Mucosa of rectum (tissue), 2 donors: ENCODE data around the gene MARK2.

ENCODE experiments used
- H3K27ac ChIP-seq, 2 donors: one replicate each; pipeline ENCODE4 v1.7.0; 2013; ENCODE audit warnings: inconsistent platforms in 2 of 2, low read depth in 2 of 2, low read length in 2 of 2
- H3K27me3 ChIP-seq, 2 donors: one replicate each; pipeline ENCODE4 v1.7.0; 2013; ENCODE audit warnings: low read length in 2 of 2; ENCODE audit not compliant: control insufficient read depth in 2 of 2, insufficient read depth in 2 of 2
- H3K36me3 ChIP-seq, 2 donors: one replicate each; pipeline ENCODE4 v1.7.0; 2013; ENCODE audit warnings: low read length in 2 of 2; ENCODE audit not compliant: control insufficient read depth in 2 of 2, insufficient read depth in 2 of 2
- H3K4me1 ChIP-seq, 2 donors: one replicate each; pipeline ENCODE4 v1.7.0; 2013; ENCODE audit warnings: low read length in 2 of 2, mild to moderate bottlenecking in 1 of 2; ENCODE audit not compliant: control insufficient read depth in 2 of 2, insufficient read depth in 2 of 2
- H3K4me3 ChIP-seq, 2 donors: one replicate each; pipeline ENCODE4 v1.7.0; 2013; ENCODE audit warnings: low read length in 2 of 2
- H3K9ac ChIP-seq, 2 donors: one replicate each; pipeline ENCODE4 v1.7.0; 2013; ENCODE audit warnings: low read length in 2 of 2, low read depth in 1 of 2, mild to moderate bottlenecking in 1 of 2
- H3K9me3 ChIP-seq, 2 donors: one replicate each; pipeline ENCODE4 v1.7.0; 2013; ENCODE audit warnings: low read length in 2 of 2; ENCODE audit not compliant: control insufficient read depth in 2 of 2
- donor health status: healthy.
- donor health status: Normal muscosa, but diverticular disease.

The MARK2 gene

GRCh38 chr11:63937713-63938478 is 99.0 kb downstream of the MARK2 start:
- peak overlapping the region; percentile 4 to 69 for H3K27ac ChIP-seq
- no peaks in the 10 kb centered on the region for H3K9me3 ChIP-seq
- peak overlapping the region; percentile 47 to 84 for H3K4me3 ChIP-seq
- H3K9ac ChIP-seq = peak overlapping the region in 1 of 2 donors; percentile 62
- no peaks in the 10 kb centered on the region for H3K36me3 ChIP-seq
- no peaks in the 10 kb centered on the region for H3K27me3 ChIP-seq
- peaks cover 13 to 18% of the 10 kb centered on the region in 2 donors for H3K4me1 ChIP-seq

- Histone ChIP-seq H3K27me3 (no peaks in the 10 kb centered on the region), H3K4me3 (peak within 1 kb of the TSS; percentile 79 to 86), H3K36me3 (no peaks in the 10 kb centered on the region), H3K9me3 (no peaks in the 10 kb centered on the region), H3K4me1 (peaks cover 19 to 21% of the 10 kb centered on the region in 2 donors), H3K9ac (peak within 1 kb of the TSS; percentile 62 to 72), H3K27ac (peak within 1 kb of the TSS; percentile 65 to 69)
These were observed 99.8 kb downstream of the MARK2 start, which contains the start of gene NAA40 for GRCh38 chr11:63938479-63939396. Gene NAA40, plus strand, starts transcription at chr11:63939002. Its CDS starts 95 bp downstream, at chr11:63939097.

- peak overlapping the region; percentile 65 to 69 for H3K27ac ChIP-seq
- no peaks in the 10 kb centered on the region for H3K36me3 ChIP-seq
- peak overlapping the region; percentile 62 to 72 for H3K9ac ChIP-seq
- no peaks in the 10 kb centered on the region for H3K9me3 ChIP-seq
- peak overlapping the region; percentile 79 to 86 for H3K4me3 ChIP-seq
- no peaks in the 10 kb centered on the region for H3K27me3 ChIP-seq
- peaks cover 22 to 24% of the 10 kb centered on the region in 2 donors for H3K4me1 ChIP-seq
These were observed 100.5 kb downstream of the MARK2 start for GRCh38 chr11:63939397-63939891.

- Histone ChIP-seq H3K36me3 (no peaks in the 10 kb centered on the region), H3K4me1 (peaks cover 32 to 35% of the 10 kb centered on the region in 2 donors), H3K9ac (no peak overlapping the region), H3K4me3 (no peak overlapping the region), H3K27me3 (no peaks in the 10 kb centered on the region), H3K9me3 (no peaks in the 10 kb centered on the region), H3K27ac (peak overlapping the region in 1 of 2 donors; percentile 10)
These were observed 101.9 kb downstream of the MARK2 start for GRCh38 chr11:63940786-63941185.

- Histone ChIP-seq H3K9me3 (no peaks in the 10 kb centered on the region), H3K27ac (no peak overlapping the region), H3K27me3 (no peaks in the 10 kb centered on the region), H3K4me3 (no peak overlapping the region), H3K36me3 (peaks cover 6 to 9% of the 10 kb centered on the region in 2 donors), H3K9ac (no peak overlapping the region), H3K4me1 (peaks cover 32 to 37% of the 10 kb centered on the region in 2 donors)
These were observed 103.0 kb downstream of the MARK2 start for GRCh38 chr11:63941901-63942300.

GRCh38 chr11:63942803-63943202 is 103.9 kb downstream of the MARK2 start:
- Histone ChIP-seq H3K9ac (no peak overlapping the region), H3K4me1 (peaks cover 32 to 37% of the 10 kb centered on the region in 2 donors), H3K9me3 (no peaks in the 10 kb centered on the region), H3K27me3 (no peaks in the 10 kb centered on the region), H3K27ac (peak overlapping the region in 1 of 2 donors; percentile 28), H3K4me3 (peak overlapping the region in 1 of 2 donors; percentile 31), H3K36me3 (peaks cover 6 to 9% of the 10 kb centered on the region in 2 donors)

GRCh38 chr11:63944987-63945386 is 106.1 kb downstream of the MARK2 start:
- no peak overlapping the region for H3K4me3 ChIP-seq
- H3K27me3 ChIP-seq = no peaks in the 10 kb centered on the region
- H3K4me1 ChIP-seq = peaks cover 23 to 28% of the 10 kb centered on the region in 2 donors
- H3K9me3 ChIP-seq = no peaks in the 10 kb centered on the region
- H3K27ac ChIP-seq = peak overlapping the region; percentile 35 to 40
- H3K9ac ChIP-seq = peak overlapping the region in 1 of 2 donors; percentile 32
- H3K36me3 ChIP-seq = peaks cover 6 to 12% of the 10 kb centered on the region in 2 donors

GRCh38 chr11:63945477-63946163 is 106.7 kb downstream of the MARK2 start:
- peaks cover 6 to 12% of the 10 kb centered on the region in 2 donors for H3K36me3 ChIP-seq
- H3K9me3 ChIP-seq = no peaks in the 10 kb centered on the region
- no peak overlapping the region for H3K9ac ChIP-seq
- no peaks in the 10 kb centered on the region for H3K27me3 ChIP-seq
- peak overlapping the region; percentile 35 to 40 for H3K27ac ChIP-seq
- H3K4me1 ChIP-seq = peaks cover 22 to 28% of the 10 kb centered on the region in 2 donors
- peak overlapping the region in 1 of 2 donors; percentile 33 for H3K4me3 ChIP-seq

- Histone ChIP-seq H3K9ac (no peak overlapping the region), H3K9me3 (no peaks in the 10 kb centered on the region), H3K27ac (peak overlapping the region in 1 of 2 donors; percentile 5), H3K4me1 (peaks cover 0 to 4% of the 10 kb centered on the region in 2 donors), H3K4me3 (no peak overlapping the region), H3K36me3 (peaks cover 12 to 40% of the 10 kb centered on the region in 2 donors), H3K27me3 (no peaks in the 10 kb centered on the region)
These were observed 113.0 kb downstream of the MARK2 start for GRCh38 chr11:63951779-63952536.
